GM19463 (cell line): Measurements from ENCODE around the gene RPUSD1.

Source experiments
- ATAC-seq: cut with Tn5 transposase; IDR thresholded peaks from one replicate; pipeline ENCODE4 v1.9.1; 2021; ENCODE audit warnings: mild to moderate bottlenecking, moderate library complexity; ENCODE audit not compliant: unreplicated experiment

The RPUSD1 gene

GRCh38 chr16:799948-800833 is 12.0 kb upstream of the RPUSD1 start, which contains the start of gene GNG13:
GNG13 (minus strand) TSS chr16:800734; CDS start chr16:799077, 1,657 bp downstream.
- no peak for ATAC-seq

GRCh38 chr16:799111-799947 is 11.1 kb upstream of the RPUSD1 start:
- no peak for ATAC-seq

GRCh38 chr16:798666-799065 is 10.5 kb upstream of the RPUSD1 start:
- no peak for ATAC-seq

- ATAC-seq: no peak
These were observed 9.5 kb upstream of the RPUSD1 start for GRCh38 chr16:797686-798085.

- ATAC-seq: no peak
These were observed 8.9 kb upstream of the RPUSD1 start for GRCh38 chr16:797120-797420.

DNA sequence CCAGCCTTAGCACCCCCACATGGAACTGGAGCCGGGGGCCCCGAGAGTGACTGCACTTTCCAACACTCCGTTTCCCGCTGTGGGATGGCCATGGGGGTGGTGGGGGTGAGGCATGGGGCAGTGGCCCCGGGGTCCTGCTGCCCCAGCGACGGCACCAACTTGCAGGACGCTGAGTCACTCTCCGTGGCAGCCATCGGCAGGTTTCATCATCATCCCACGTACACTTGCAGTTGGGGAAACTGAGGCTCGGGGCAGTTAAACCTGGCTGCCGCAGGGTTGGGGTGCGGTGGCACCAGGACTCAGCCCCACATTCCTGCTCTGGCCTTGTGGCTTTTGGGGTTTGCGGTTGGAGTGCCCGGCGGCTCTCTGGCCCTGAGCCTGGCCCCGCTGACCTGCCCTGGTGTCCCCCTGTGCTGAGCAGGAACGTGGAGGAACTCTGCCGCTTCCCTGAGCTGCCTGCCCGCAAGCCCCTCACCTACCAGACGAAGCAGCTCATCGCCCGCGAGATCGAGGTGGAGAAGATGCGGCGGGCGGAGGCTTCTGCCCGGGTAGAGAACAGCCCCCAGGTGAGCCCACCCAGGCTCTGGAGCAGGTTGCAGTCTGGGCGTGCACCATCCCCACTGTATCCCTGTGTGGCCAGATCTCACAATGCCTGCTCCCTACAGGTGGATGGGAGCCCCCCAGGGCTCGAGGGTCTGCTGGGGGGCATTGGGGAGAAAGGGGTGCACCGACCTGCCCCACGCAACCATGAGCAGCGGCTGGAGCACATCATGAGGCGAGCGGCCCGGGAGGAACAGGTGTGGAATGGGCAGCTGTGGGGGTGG is 8.3 kb upstream of the RPUSD1 start:
- ATAC-seq: no peak

DNA sequence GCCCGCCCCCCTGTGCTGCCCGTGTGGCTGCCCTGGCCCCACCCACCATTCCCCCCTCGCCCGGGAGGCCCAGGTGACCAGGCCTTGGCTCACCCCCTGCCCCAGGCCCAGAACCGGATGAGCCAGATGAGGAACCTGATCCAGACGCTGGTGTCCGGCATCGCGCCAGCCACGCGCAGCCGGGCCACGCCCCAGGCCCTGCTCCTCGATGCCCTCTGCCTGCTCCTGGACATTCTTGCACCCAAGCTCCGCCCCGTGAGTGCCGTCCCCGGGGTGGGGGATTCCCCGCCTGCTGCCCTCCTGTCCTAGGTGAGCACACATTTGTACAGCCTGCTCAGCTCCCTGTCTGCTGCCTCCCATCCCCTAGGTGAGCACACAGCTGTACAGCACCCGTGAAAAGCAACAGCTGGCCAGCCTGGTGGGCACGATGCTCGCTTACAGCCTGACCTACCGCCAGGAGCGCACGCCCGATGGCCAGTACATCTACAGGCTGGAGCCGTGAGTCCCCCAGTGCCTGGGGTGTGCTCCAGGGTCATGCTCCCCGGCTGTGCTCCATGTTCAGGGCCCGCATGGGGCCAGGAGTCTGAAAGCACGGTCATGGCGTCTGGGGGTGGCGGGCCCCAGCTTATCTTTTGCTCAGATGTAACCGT is 7.5 kb upstream of the RPUSD1 start:
- no peak for ATAC-seq

DNA sequence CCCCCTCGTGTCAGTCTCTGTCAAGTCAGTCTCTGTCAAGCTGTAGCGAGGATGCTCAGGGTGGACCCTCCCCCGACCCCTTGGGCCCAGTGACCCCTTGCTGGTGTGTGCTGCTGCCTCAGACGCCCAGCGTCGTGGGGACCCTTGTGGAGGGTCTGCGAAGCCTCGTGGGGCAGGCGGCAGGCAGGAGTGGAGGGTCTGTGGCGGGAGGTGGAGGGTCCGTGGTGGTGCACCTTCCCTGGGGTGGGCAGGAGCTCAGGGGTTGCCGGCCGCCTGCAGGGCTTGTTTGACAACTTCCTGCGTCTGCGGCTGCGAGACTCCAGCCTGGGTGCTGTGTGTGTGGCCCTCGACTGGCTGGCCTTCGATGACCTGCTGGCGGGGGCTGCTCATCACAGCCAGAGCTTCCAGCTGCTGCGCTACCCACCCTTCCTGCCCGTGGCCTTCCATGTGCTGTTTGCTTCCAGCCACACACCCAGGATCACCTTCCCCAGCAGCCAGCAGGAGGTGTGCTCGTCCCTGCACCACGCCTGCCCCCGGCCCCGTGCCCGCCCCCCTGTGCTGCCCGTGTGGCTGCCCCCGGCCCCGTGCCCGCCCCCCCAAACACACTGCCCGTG is 6.8 kb upstream of the RPUSD1 start:
- ATAC-seq: no peak

GRCh38 chr16:794091-794822 is 6.1 kb upstream of the RPUSD1 start:
- no peak for ATAC-seq

DNA sequence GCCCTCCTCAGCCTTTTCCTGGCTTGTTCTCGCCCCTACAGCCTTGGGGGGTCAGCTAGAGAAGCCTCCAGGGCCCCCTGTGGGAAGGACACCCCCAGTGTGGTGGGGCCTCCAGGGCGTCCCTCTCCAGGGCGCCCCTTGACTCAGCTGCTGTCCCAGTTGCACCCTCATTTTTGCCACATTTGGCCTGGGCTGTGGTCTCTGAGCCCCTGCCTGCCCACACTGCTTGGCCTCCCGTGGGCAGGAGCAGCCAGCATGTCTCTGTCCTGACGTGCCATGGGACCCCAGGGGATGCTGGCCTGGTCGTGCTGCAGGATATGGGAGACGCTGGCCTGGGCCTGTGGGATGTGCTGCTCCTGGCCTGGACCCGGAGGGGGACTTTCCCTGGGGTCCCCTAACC is 5.2 kb upstream of the RPUSD1 start:
- no peak for ATAC-seq

GRCh38 chr16:792221-792995 is 4.2 kb upstream of the RPUSD1 start:
- ATAC-seq: no peak

DNA sequence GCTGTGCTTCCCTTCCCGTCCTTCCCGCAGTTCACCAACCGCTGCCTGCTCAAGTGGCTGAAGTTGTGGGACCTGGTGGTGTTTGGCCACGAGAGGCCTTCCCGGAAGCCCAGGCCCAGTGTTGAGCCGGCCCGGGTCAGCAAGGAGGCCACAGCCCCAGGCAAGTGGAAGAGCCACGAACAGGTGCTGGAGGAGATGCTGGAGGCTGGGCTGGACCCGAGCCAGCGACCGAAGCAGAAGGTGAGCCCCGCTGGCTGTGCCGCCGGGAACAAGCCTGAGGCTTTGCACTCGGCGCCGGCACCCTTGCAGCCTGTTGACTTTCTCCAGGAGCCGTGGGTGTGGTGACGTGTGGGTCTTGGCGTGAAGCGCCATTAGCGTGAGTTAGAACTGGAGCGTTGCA is 3.0 kb upstream of the RPUSD1 start:
- no peak for ATAC-seq

DNA sequence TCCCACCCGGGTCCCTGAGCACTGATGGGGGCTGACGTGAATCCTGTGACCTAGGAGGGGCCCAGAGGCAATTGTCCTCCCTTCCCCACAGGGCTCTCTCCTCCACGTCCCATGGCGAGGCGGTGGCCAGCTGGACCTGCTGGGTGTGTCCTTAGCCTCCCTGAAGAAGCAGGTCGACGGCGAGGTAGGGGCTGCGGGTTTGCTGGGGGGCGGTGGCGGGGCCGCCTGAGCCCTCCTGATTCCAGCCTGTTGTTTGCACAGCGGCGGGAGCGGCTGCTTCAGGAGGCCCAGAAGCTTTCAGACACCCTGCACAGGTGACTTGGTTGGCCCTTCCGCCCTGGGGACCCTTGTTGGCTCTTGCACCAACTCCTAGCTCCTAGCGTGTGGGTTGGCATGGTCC is 1.9 kb upstream of the RPUSD1 start:
- ATAC-seq: no peak

- ATAC-seq: no peak
These were observed 1.1 kb upstream of the RPUSD1 start for GRCh38 chr16:789191-789850.

GRCh38 chr16:788399-789126 is 382 bp upstream of the RPUSD1 start, which contains the start of gene CHTF18:
CHTF18 (plus strand) TSS chr16:788620; CDS start chr16:788685, 65 bp downstream.
- peak; percentile 82 for ATAC-seq

GRCh38 chr16:787321-787966 is 737 bp downstream of the RPUSD1 start:
- no peak for ATAC-seq
